ENCODE measurements around the gene ZNF18.

- TF ChIP-seq, protein P1, sequence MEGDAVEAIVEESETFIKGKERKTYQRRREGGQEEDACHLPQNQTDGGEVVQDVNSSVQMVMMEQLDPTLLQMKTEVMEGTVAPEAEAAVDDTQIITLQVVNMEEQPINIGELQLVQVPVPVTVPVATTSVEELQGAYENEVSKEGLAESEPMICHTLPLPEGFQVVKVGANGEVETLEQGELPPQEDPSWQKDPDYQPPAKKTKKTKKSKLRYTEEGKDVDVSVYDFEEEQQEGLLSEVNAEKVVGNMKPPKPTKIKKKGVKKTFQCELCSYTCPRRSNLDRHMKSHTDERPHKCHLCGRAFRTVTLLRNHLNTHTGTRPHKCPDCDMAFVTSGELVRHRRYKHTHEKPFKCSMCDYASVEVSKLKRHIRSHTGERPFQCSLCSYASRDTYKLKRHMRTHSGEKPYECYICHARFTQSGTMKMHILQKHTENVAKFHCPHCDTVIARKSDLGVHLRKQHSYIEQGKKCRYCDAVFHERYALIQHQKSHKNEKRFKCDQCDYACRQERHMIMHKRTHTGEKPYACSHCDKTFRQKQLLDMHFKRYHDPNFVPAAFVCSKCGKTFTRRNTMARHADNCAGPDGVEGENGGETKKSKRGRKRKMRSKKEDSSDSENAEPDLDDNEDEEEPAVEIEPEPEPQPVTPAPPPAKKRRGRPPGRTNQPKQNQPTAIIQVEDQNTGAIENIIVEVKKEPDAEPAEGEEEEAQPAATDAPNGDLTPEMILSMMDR (conservative IDR thresholded peaks at IDR 0.05; ENCODE audit: low read length): no peak
- TF ChIP-seq EZH2phosphoT487 (IDR thresholded peaks at IDR 0.05; ENCODE audit: borderline replicate concordance, low read depth, low read length): no peak
Measured at GRCh38 chr17:12021623-12022140, 24.4 kb upstream of the ZNF18 start.
